WTC11 (cell line): Measurements from ENCODE around the gene KRT86. TPM values are rescaled to one million over a fixed set of nuclear protein-coding genes. Genes with fewer than 3 reads are reported as not detected.

Experiments used
- ATAC-seq: fragments of 200-7000 bp; cut with Tn5 transposase; 2 replicates; pipeline ENCODE4 v1.10.0; 2021; ENCODE audit warnings: mild to moderate bottlenecking, moderate library complexity
- CTCF ChIA-PET: fragments of 300-600 bp; sonication (Branson Sonifier 250); formaldehyde crosslinking; loops from one replicate; lab custom pipeline; 2021; ENCODE audit warnings: antibody characterized with exemption; lab: Charles Lee
- POLR2A ChIA-PET: fragments of 350-600 bp; sonication (Branson Sonifier 250); formaldehyde crosslinking; loops from one replicate; lab custom pipeline; 2021; ENCODE audit warnings: antibody characterized with exemption; lab: Charles Lee
- DNase-seq: peaks from one replicate; pipeline ENCODE4 v3.0.0; 2021; ENCODE audit warnings: low spot score
- H3K27ac Mint-ChIP-seq: 2 replicates; pipeline ENCODE4 v1.8.0; 2021; ENCODE audit warnings: mixed read lengths
- H3K27me3 Mint-ChIP-seq: 2 replicates; pipeline ENCODE4 v1.8.0; 2021; ENCODE audit warnings: low read depth, mild to moderate bottlenecking, moderate library complexity, mixed read lengths
- H3K36me3 Mint-ChIP-seq: 2 replicates; pipeline ENCODE4 v1.8.0; 2021; ENCODE audit warnings: mixed read lengths
- H3K4me1 Mint-ChIP-seq: 2 replicates; pipeline ENCODE4 v1.8.0; 2022; ENCODE audit warnings: mixed read lengths
- H3K4me3 Mint-ChIP-seq: 2 replicates; pipeline ENCODE4 v1.8.0; 2021; ENCODE audit warnings: mild to moderate bottlenecking, moderate library complexity, mixed read lengths
- H3K9me3 Mint-ChIP-seq: 2 replicates; pipeline ENCODE4 v1.8.0; 2021; ENCODE audit warnings: mixed read lengths
- ATF6 ChIP-seq: sonication (generic); formaldehyde crosslinking; IDR thresholded peaks from 2 replicates; pipeline ENCODE4 v1.8.1; 2023; ENCODE audit warnings: mild to moderate bottlenecking, missing genetic modification reagents
- E2F4 ChIP-seq: sonication (generic); formaldehyde crosslinking; IDR thresholded peaks from 2 replicates; pipeline ENCODE4 v1.8.1; 2022; ENCODE audit warnings: low read depth, mild to moderate bottlenecking, moderate library complexity, missing genetic modification reagents, borderline replicate concordance
- E2F5 ChIP-seq: sonication (generic); formaldehyde crosslinking; IDR thresholded peaks from 2 replicates; pipeline ENCODE4 v1.8.1; 2022; ENCODE audit warnings: mild to moderate bottlenecking, moderate library complexity, missing genetic modification reagents
- ELF4 ChIP-seq: sonication (generic); formaldehyde crosslinking; IDR thresholded peaks from 2 replicates; pipeline ENCODE4 v1.8.1; 2022; ENCODE audit warnings: low read depth, mild to moderate bottlenecking, moderate library complexity, missing genetic modification reagents
- MXD4 ChIP-seq: fragments of 250-450 bp; sonication (Bioruptor Pico); IDR thresholded peaks from 2 replicates; pipeline ENCODE4 v1.8.0; 2021; ENCODE audit warnings: mild to moderate bottlenecking, moderate library complexity, borderline replicate concordance
- NFYB ChIP-seq: sonication (generic); formaldehyde crosslinking; conservative IDR thresholded peaks from 2 replicates; pipeline ENCODE4 v1.8.0; 2022; ENCODE audit warnings: low read depth, missing genetic modification reagents
- NR3C1 ChIP-seq: sonication (generic); formaldehyde crosslinking; conservative IDR thresholded peaks from 2 replicates; pipeline ENCODE4 v1.8.1; 2023; ENCODE audit warnings: low read depth, mild to moderate bottlenecking, missing genetic modification reagents
- PREB ChIP-seq: sonication (generic); formaldehyde crosslinking; IDR thresholded peaks from 2 replicates; pipeline ENCODE4 v1.8.1; 2022; ENCODE audit warnings: mild to moderate bottlenecking, missing genetic modification reagents, moderate library complexity, borderline replicate concordance
- RORB ChIP-seq: fragments of 250-450 bp; sonication (Bioruptor Pico); IDR thresholded peaks from 2 replicates; pipeline ENCODE4 v1.9.0; 2021; ENCODE audit warnings: mild to moderate bottlenecking
- SMAD4 ChIP-seq: sonication (generic); formaldehyde crosslinking; IDR thresholded peaks from 2 replicates; pipeline ENCODE4 v1.8.0; 2022; ENCODE audit warnings: mild to moderate bottlenecking, missing genetic modification reagents
- SP1 ChIP-seq: sonication (generic); formaldehyde crosslinking; conservative IDR thresholded peaks from 2 replicates; pipeline ENCODE4 v1.8.1; 2022; ENCODE audit warnings: missing genetic modification reagents
- TCF7 ChIP-seq: sonication (generic); formaldehyde crosslinking; IDR thresholded peaks from 2 replicates; pipeline ENCODE4 v1.8.0; 2022; ENCODE audit warnings: mild to moderate bottlenecking, low read depth, missing genetic modification reagents, moderate library complexity
- USF1 ChIP-seq: sonication (generic); formaldehyde crosslinking; IDR thresholded peaks from 2 replicates; pipeline ENCODE4 v1.8.0; 2022; ENCODE audit warnings: mild to moderate bottlenecking, missing genetic modification reagents
- ZBTB21 ChIP-seq: sonication (generic); formaldehyde crosslinking; IDR thresholded peaks from 2 replicates; pipeline ENCODE4 v1.8.1; 2023; ENCODE audit warnings: mild to moderate bottlenecking, missing genetic modification reagents, borderline replicate concordance
- ZNF281 ChIP-seq: sonication (generic); formaldehyde crosslinking; IDR thresholded peaks from 2 replicates; pipeline ENCODE4 v1.8.0; 2023; ENCODE audit warnings: mild to moderate bottlenecking, missing genetic modification reagents
- ZNF423 ChIP-seq: fragments of 250-450 bp; sonication (Bioruptor Pico); IDR thresholded peaks from 2 replicates; pipeline ENCODE4 v2.1.2; 2022; ENCODE audit warnings: mild to moderate bottlenecking, moderate library complexity
- ZNF532 ChIP-seq: fragments of 250-450 bp; sonication (Bioruptor Pico); IDR thresholded peaks from 2 replicates; pipeline ENCODE4 v1.9.0; 2021; ENCODE audit warnings: mild to moderate bottlenecking, borderline replicate concordance
- total RNA-seq: library from RNA; stranded (reverse); gene quantifications from 3 replicates; pipeline ENCODE4 v1.2.3, GENCODE V29; 2021

The KRT86 gene
- total RNA-seq, 1 experiment from 2014 or later: 0.11 TPM

GRCh38 chr12:52246720-52247621 lies 27.5 kb upstream of the KRT86 start:
- DNase-seq (no peak), ATAC-seq (no peak; the same call in 1 of the 2 replicates)
- Mint-ChIP-seq H3K36me3 (no peaks in the 10 kb centered on the region), H3K27ac (peak overlapping the region; percentile 34; the same call in 1 of the 2 replicates), H3K4me3 (no peak overlapping the region), H3K9me3 (no peaks in the 10 kb centered on the region), H3K27me3 (peaks cover 37% of the 10 kb centered on the region), H3K4me1 (peaks cover 48% of the 10 kb centered on the region)
- ChIA-PET POLR2A (no interaction called here), CTCF (interaction anchor here (1.1 to 4.9 kb wide), 5 partner anchors 11 to 576 kb away, joined by 3 to 33 read pairs (median 4); partner anchors contain the start of gene KRT7)
- TF ChIP-seq TCF7 (CRISPR knock-in tag): no peak
- TF ChIP-seq ZNF423 (CRISPR knock-in tag): no peak
- no peak for TF ChIP-seq E2F5 (CRISPR knock-in tag)
- no peak for TF ChIP-seq USF1
- TF ChIP-seq SP1 (CRISPR knock-in tag): no peak

GRCh38 chr12:52247622-52248540 lies 26.6 kb upstream of the KRT86 start:
- Mint-ChIP-seq H3K27me3 (peaks cover 38% of the 10 kb centered on the region), H3K9me3 (no peaks in the 10 kb centered on the region), H3K27ac (no peak overlapping the region; the same call in 1 of the 2 replicates), H3K4me1 (peaks cover 49% of the 10 kb centered on the region), H3K36me3 (no peaks in the 10 kb centered on the region), H3K4me3 (no peak overlapping the region)
- ChIA-PET POLR2A (no interaction called here), CTCF (interaction anchor here (0.6 to 4.9 kb wide), 6 partner anchors 11 to 34 kb away, joined by 3 to 45 read pairs (median 19); no protein-coding TSS in a partner anchor)
- DNase-seq: no peak
- no peak for ATAC-seq
- TF ChIP-seq ZBTB21: no peak
- TF ChIP-seq RORB: no peak
- TF ChIP-seq SP1 (CRISPR knock-in tag): no peak
- no peak for TF ChIP-seq NFYB (CRISPR knock-in tag)
- TF ChIP-seq ELF4 (CRISPR knock-in tag): no peak
- TF ChIP-seq MXD4: no peak
- no peak for TF ChIP-seq ATF6 (CRISPR knock-in tag)
- TF ChIP-seq ZNF532 (CRISPR knock-in tag): no peak
- TF ChIP-seq E2F4 (CRISPR knock-in tag): no peak
- TF ChIP-seq PREB: no peak
- no peak for TF ChIP-seq NR3C1 (CRISPR knock-in tag)
- no peak for TF ChIP-seq SMAD4
- no peak for TF ChIP-seq ZNF281 (CRISPR knock-in tag)
